Effector memory CD4-positive, alpha-beta T cell (primary cell): ENCODE measurements around the gene NDUFA13.

Experiments
- DNase-seq, 3 donors: peaks; one replicate each; pipeline ENCODE4 v3.0.0-alpha.2; 2020
- H3K27ac ChIP-seq: 2 replicates; pipeline ENCODE4 v1.7.0; 2013; ENCODE audit warnings: mild to moderate bottlenecking, low read length, moderate library complexity; ENCODE audit not compliant: insufficient read depth, poor library complexity, severe bottlenecking
- H3K27me3 ChIP-seq: replicated peaks from 2 replicates; pipeline ENCODE4 v1.7.0; 2013; ENCODE audit warnings: mild to moderate bottlenecking, low read length; ENCODE audit not compliant: insufficient read depth, control insufficient read depth, poor library complexity, severe bottlenecking
- H3K36me3 ChIP-seq: 2 replicates; pipeline ENCODE4 v1.7.0; 2013; ENCODE audit warnings: mild to moderate bottlenecking, low read length, moderate library complexity; ENCODE audit not compliant: control insufficient read depth, insufficient read depth
- H3K4me1 ChIP-seq: 2 replicates; pipeline ENCODE4 v1.7.0; 2013; ENCODE audit warnings: low read length, mild to moderate bottlenecking; ENCODE audit not compliant: control insufficient read depth, insufficient read depth, poor library complexity, severe bottlenecking
- H3K4me3 ChIP-seq: 2 replicates; pipeline ENCODE4 v1.7.0; 2013; ENCODE audit warnings: low read length, low read depth, mild to moderate bottlenecking; ENCODE audit not compliant: insufficient read depth, poor library complexity, severe bottlenecking
- H3K9me3 ChIP-seq: 2 replicates; pipeline ENCODE4 v1.7.0; 2013; ENCODE audit warnings: mild to moderate bottlenecking, low read length, moderate library complexity; ENCODE audit not compliant: control insufficient read depth

The NDUFA13 gene

DNA sequence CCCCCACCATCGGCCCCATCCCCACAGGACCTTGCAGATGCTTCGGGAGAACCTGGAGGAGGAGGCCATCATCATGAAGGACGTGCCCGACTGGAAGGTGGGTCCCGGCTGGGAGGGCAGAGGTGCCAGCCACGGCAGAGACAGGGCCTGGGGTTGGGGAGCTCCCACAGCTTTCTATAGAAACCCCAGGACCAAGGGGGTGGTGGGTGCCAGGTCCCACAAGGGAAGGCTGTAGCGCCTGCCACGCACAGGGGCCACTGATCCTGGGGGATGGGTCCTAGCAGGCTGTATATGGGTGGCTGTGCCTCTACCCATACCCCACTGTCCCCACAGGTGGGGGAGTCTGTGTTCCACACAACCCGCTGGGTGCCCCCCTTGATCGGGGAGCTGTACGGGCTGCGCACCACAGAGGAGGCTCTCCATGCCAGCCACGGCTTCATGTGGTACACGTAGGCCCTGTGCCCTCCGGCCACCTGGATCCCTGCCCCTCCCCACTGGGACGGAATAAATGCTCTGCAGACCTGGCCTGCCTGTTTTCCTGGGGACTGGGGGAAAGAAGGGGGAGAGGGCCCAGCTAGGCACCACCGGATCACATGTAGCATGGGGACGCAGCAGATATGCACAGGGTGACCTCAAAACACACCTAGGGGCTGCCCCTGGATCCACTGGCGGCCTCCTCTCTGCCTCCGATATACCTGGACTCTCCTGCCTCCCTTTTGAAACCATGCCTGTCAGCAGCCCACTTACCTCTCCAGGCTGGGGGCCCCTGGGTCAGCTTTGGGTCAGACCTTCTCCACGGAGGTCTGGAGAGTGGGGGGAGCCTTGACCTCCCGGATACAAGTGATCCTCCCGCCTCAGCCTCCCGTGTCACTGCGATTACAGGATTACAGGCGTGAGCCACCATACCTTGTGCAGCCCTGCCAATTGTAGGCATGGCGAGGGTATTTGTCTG lies 11.9 kb downstream of the NDUFA13 start:
- no peak overlapping the region for H3K4me3 ChIP-seq
- H3K27ac ChIP-seq: no peak overlapping the region
- H3K4me1 ChIP-seq: peaks cover 11% of the 10 kb centered on the region
- no peaks in the 10 kb centered on the region for H3K9me3 ChIP-seq
- no peaks in the 10 kb centered on the region for H3K27me3 ChIP-seq
- no peak for DNase-seq
- H3K36me3 ChIP-seq: peaks cover 28% of the 10 kb centered on the region

DNA sequence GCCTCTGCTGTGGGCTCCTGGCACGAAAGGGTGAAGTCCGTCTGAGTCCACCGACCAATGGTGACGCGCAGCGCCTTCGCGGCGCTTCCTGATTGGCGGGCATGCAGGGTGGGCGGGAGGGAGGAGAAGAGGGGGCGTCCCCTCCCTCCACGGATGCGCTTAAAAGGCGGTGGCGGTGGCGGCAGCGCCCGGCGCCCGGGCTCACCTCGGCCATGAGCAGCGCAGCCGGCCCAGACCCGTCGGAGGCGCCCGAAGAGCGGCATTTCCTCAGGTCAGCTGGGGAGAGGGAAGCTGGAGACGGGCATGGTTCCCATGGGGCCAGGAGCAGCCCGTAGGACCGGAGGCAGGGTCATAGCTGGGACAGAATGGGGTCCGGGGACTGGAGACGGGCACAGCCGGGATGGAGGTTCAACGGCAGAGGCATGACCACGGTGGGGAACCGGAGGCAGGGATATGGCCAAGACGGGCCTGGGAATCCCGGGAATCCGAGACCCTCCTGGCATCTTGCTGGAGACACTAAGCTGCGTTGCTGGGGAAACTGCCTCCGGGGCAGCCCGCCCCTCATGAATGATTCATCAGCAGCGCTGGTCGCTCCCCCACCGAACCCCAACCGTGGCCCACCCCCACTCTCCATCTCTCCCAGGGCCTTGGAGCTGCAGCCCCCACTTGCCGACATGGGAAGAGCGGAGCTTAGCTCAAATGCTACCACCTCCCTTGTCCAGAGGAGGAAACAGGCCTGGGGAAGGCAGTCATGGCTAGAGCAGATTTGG lies 12.9 kb downstream of the NDUFA13 start, which contains the start of gene YJEFN3:
Gene YJEFN3, plus strand, starts transcription at position 191 of the 770 bp plus-strand sequence. Its CDS starts 22 bp downstream, at position 213.
- no peak within 1 kb of the TSS for H3K27ac ChIP-seq

GRCh38 chr19:19529783-19530422 lies 13.9 kb downstream of the NDUFA13 start:
- Histone ChIP-seq H3K4me1 (peaks cover 12% of the 10 kb centered on the region), H3K27ac (no peak overlapping the region), H3K9me3 (no peaks in the 10 kb centered on the region), H3K27me3 (no peaks in the 10 kb centered on the region), H3K4me3 (no peak overlapping the region), H3K36me3 (peaks cover 28% of the 10 kb centered on the region)
- DNase-seq: no peak

More for the DNA sequence above, 12.9 kb downstream of the NDUFA13 start, which contains the start of gene YJEFN3:
- Histone ChIP-seq H3K4me1 (peaks cover 12% of the 10 kb centered on the region), H3K4me3 (no peak within 1 kb of the TSS), H3K27me3 (no peaks in the 10 kb centered on the region), H3K36me3 (peaks cover 28% of the 10 kb centered on the region), H3K9me3 (no peaks in the 10 kb centered on the region)
- DNase-seq: no peak

GRCh38 chr19:19530423-19530804 lies 14.4 kb downstream of the NDUFA13 start:
- DNase-seq: no peak

DNA sequence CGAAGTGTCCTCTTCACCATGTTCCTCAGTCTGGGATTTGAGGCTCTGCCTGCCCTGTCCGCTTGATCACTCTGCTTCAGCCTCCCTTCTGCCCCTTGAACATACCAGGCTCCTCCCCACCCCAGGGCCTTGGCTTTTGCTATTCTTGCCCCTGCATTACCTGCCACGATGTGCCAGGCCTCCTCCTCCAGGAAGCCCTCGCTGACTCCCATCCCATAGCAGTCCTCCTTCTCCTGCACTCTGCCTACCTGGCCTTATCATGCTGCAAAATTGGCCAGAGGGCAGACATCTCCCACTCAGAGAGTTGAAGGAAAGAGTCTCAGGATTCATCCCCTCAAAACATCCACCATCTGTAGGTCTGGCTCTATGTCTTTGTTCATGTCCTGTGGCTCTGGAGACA lies 14.9 kb downstream of the NDUFA13 start:
- no peak overlapping the region for H3K4me3 ChIP-seq
- no peak overlapping the region for H3K27ac ChIP-seq
- no peak for DNase-seq
- H3K36me3 ChIP-seq: peaks cover 27% of the 10 kb centered on the region
- no peaks in the 10 kb centered on the region for H3K27me3 ChIP-seq
- peaks cover 12% of the 10 kb centered on the region for H3K4me1 ChIP-seq
- H3K9me3 ChIP-seq: no peaks in the 10 kb centered on the region

More at GRCh38 chr19:19530423-19530804, 14.4 kb downstream of the NDUFA13 start:
- no peak overlapping the region for H3K4me3 ChIP-seq
- H3K4me1 ChIP-seq: peaks cover 12% of the 10 kb centered on the region
- H3K27me3 ChIP-seq: no peaks in the 10 kb centered on the region
- H3K9me3 ChIP-seq: no peaks in the 10 kb centered on the region
- no peak overlapping the region for H3K27ac ChIP-seq
- peaks cover 28% of the 10 kb centered on the region for H3K36me3 ChIP-seq

- Histone ChIP-seq H3K27ac (no peak overlapping the region), H3K9me3 (no peaks in the 10 kb centered on the region), H3K4me1 (peaks cover 12% of the 10 kb centered on the region), H3K27me3 (no peaks in the 10 kb centered on the region), H3K36me3 (peaks cover 20% of the 10 kb centered on the region), H3K4me3 (no peak overlapping the region)
- DNase-seq: peak; percentile 62 to 79 (median 73)
Measured at GRCh38 chr19:19531951-19532805, 16.2 kb downstream of the NDUFA13 start.

DNA sequence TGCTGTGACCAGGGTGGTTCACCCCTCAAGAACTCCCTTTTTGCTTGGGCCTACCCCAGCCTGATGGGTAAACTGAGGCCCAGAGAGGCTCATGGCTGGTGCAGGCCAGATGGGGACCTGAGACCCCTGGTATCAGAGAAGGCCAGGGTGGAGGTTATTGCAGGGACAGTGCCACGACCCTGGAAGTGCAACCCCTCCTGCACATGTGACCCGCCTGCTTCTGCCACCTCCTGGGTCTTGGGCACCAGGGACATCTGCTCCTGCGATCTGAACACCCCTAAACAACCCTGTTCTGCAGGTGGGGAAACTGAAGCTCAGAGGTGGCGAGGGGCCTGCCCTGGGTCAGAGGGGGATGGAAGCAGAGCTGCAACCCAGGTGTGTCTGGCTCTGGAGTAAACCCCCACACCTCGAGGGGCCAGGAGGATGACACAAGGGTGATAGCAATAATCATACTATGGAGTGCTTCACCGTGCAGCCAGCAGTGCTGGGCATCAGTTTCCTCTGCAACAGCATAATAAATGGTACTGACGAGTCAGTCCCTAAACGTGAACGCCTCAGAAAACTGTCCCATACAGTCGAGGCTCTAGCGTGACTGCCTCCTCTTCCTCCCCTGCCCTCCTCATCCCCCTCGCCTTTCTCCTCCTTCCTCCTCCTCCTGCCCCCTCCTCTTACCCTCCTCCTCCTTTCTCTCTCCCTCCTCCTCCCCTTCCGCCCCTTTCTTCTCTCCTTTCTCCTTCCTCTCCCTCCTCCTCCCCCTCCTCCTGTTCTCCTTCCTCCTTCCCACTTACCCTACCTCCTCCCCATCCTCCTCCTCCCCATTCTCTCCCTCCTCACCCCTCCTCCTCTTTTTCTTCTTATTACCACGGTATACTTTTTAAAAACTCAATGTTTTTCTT lies 17.0 kb downstream of the NDUFA13 start:
- DNase-seq: no peak
- no peak overlapping the region for H3K27ac ChIP-seq
- H3K36me3 ChIP-seq: peaks cover 11% of the 10 kb centered on the region
- no peak overlapping the region for H3K4me3 ChIP-seq
- peaks cover 16% of the 10 kb centered on the region for H3K4me1 ChIP-seq
- no peaks in the 10 kb centered on the region for H3K27me3 ChIP-seq
- H3K9me3 ChIP-seq: no peaks in the 10 kb centered on the region

- peaks cover 6% of the 10 kb centered on the region for H3K36me3 ChIP-seq
- no peaks in the 10 kb centered on the region for H3K27me3 ChIP-seq
- H3K27ac ChIP-seq: no peak overlapping the region
- no peaks in the 10 kb centered on the region for H3K9me3 ChIP-seq
- H3K4me3 ChIP-seq: no peak overlapping the region
- peaks cover 23% of the 10 kb centered on the region for H3K4me1 ChIP-seq
- DNase-seq: no peak
Measured at GRCh38 chr19:19533841-19534240, 17.8 kb downstream of the NDUFA13 start.
